Erythroblast (primary cell): ENCODE measurements around the gene SSR2.

ENCODE experiments used
- GATA1 ChIP-seq: IDR thresholded peaks from 2 replicates; pipeline ENCODE4 v1.6.1; 2011; ENCODE audit warnings: low read depth, mild to moderate bottlenecking, control low read depth, low read length, moderate library complexity
- POLR2A ChIP-seq: IDR thresholded peaks from 2 replicates; pipeline ENCODE4 v1.6.1; 2011; ENCODE audit warnings: mild to moderate bottlenecking, low read length

DNA sequence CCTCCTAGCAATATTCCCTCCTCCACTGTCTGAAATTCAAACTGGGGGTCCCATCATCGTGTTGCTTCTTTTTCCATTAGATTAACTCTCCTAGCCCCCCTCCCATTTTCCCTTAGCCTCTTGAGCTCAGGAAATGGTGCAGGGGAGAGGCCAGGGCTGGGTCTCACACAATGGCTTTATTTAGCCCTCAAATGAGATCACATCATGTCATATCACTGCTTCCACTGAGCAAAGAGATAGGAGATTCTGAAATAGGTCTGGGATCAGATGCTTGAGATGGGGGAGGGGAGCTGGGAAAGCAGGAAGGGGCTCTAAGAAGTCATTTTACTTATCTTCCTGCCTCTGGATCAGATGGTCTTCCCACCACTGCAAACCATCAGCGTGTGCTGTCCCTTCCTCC lies 24.6 kb downstream of the SSR2 start:
- TF ChIP-seq POLR2A: no peak
- no peak for TF ChIP-seq GATA1
